Lower leg skin (tissue), 3 donors: ENCODE data around the gene SMC6.

Source experiments
- CTCF ChIP-seq, 3 donors: fragments of 450-650 bp; IDR thresholded peaks; one replicate each; pipeline ENCODE4 v1.5.1; 2016; ENCODE audit warnings: antibody characterized with exemption in 3 of 3, mild to moderate bottlenecking in 3 of 3, moderate library complexity in 2 of 3
- POLR2A ChIP-seq, 2 donors: fragments of 450-650 bp; IDR thresholded peaks; one replicate each; pipeline ENCODE4 v1.6.1; 2016 to 2017; ENCODE audit warnings: antibody characterized with exemption in 2 of 2, mild to moderate bottlenecking in 1 of 2, moderate library complexity in 1 of 2

- no peak for TF ChIP-seq CTCF (IDR thresholded peaks at IDR 0.05)
- no peak for TF ChIP-seq POLR2A (IDR thresholded peaks at IDR 0.05)
These were observed 95.9 kb downstream of the SMC6 start for GRCh38 chr2:17657759-17658158.
